Testis (tissue), 2 donors: Measurements from ENCODE around the gene CLEC16A.

Source experiments
- POLR2A ChIP-seq: fragments of 450-650 bp; IDR thresholded peaks from one replicate; pipeline ENCODE4 v1.6.1; 2017; ENCODE audit warnings: antibody characterized with exemption, mild to moderate bottlenecking, moderate library complexity
- TF ChIP-seq, protein P1 (sequence below), 3 experiments: fragments of 450-650 bp in 2 of 3; fragments of 200-600 bp in 1 of 3; sonication (generic) in 1 of 3; IDR thresholded peaks; one replicate each; pipeline ENCODE4 v1.5.1; 2016 to 2019; ENCODE audit warnings: antibody characterized with exemption in 3 of 3, mild to moderate bottlenecking in 2 of 3, moderate library complexity in 1 of 3

DNA sequence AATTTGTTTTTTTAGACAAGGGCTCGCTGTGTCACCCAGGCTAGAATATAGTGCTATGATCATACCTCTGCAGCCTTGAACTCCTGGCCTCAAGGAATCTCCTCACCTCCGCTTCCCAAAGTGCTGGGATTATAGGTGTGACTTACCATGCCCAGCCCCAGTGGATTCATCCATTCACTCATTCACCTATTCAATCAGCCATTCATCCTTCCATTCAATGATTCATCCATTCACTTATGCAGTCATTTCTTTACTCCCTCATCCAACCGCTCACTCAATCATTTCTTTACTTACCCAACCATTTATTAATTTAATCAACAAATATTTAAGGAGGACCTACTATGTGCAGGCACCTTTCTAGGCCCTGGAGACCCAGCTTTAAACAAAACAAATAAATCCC, 27.8 kb upstream of the CLEC16A start:
- TF ChIP-seq, protein P1, sequence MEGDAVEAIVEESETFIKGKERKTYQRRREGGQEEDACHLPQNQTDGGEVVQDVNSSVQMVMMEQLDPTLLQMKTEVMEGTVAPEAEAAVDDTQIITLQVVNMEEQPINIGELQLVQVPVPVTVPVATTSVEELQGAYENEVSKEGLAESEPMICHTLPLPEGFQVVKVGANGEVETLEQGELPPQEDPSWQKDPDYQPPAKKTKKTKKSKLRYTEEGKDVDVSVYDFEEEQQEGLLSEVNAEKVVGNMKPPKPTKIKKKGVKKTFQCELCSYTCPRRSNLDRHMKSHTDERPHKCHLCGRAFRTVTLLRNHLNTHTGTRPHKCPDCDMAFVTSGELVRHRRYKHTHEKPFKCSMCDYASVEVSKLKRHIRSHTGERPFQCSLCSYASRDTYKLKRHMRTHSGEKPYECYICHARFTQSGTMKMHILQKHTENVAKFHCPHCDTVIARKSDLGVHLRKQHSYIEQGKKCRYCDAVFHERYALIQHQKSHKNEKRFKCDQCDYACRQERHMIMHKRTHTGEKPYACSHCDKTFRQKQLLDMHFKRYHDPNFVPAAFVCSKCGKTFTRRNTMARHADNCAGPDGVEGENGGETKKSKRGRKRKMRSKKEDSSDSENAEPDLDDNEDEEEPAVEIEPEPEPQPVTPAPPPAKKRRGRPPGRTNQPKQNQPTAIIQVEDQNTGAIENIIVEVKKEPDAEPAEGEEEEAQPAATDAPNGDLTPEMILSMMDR (IDR thresholded peaks at IDR 0.05), result no peak
- TF ChIP-seq POLR2A, result no peak
